ENCODE measurements around the gene CEACAM8.

GRCh38 chr19:42596391-42597072, 1.8 kb upstream of the CEACAM8 start:
- TF ChIP-seq CTCF (IDR thresholded peaks at IDR 0.05; ENCODE audit: low read length) = peak; percentile 93
- no peak for TF ChIP-seq EZH2 (IDR thresholded peaks at IDR 0.05; ENCODE audit: borderline replicate concordance, low read length)
